Nephron progenitor cell (in vitro differentiated cells): ENCODE results near the gene OR6N1.

ENCODE experiments used
- DNase-seq: peaks from one replicate; pipeline ENCODE4 v3.0.0; 2021
- H3K27ac Mint-ChIP-seq: 2 replicates; pipeline ENCODE4 v1.8.0; 2021; ENCODE audit warnings: mild to moderate bottlenecking, moderate library complexity, mixed read lengths
- H3K27me3 Mint-ChIP-seq: 2 replicates; pipeline ENCODE4 v1.8.0; 2021; ENCODE audit warnings: mild to moderate bottlenecking, low read depth, mixed read lengths; ENCODE audit not compliant: poor library complexity
- H3K36me3 Mint-ChIP-seq: 2 replicates; pipeline ENCODE4 v1.8.0; 2021; ENCODE audit warnings: low read depth, mixed read lengths
- H3K4me1 Mint-ChIP-seq: 2 replicates; pipeline ENCODE4 v1.8.0; 2021; ENCODE audit warnings: mixed read lengths
- H3K4me3 Mint-ChIP-seq: 2 replicates; pipeline ENCODE4 v1.8.0; 2021; ENCODE audit warnings: mild to moderate bottlenecking, moderate library complexity, mixed read lengths
- H3K9me3 Mint-ChIP-seq: 2 replicates; pipeline ENCODE4 v1.8.0; 2021; ENCODE audit warnings: mild to moderate bottlenecking, moderate library complexity, mixed read lengths
- CTCF ChIP-seq: fragments of 200-600 bp; sonication (generic); IDR thresholded peaks from 2 replicates; pipeline ENCODE4 v1.5.0; 2021; ENCODE audit warnings: antibody characterized with exemption

Gene OR6N1

DNA sequence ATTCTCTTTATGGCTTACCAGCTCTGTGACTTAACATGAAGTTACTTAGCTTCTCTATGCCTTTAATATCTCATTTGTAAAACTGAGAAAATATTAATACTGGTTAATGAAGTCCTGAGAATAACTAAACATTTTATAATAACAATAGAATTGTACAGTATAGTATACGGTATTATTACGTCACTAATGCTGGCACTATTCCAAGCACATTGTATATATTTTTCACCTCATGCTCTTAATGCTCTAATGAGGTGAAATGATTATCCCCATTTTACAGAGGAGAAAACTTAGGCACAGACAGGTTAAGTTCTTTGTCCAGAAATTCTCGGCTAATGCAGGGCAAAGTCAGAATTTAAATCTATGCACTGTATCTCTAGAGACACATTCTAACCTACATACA is 52.3 kb downstream of the OR6N1 start:
- no peak for DNase-seq
- Mint-ChIP-seq H3K36me3 (no peaks in the 10 kb centered on the region), H3K9me3 (no peaks in the 10 kb centered on the region), H3K27me3 (peaks cover 5% of the 10 kb centered on the region), H3K4me3 (no peak overlapping the region), H3K27ac (no peak overlapping the region), H3K4me1 (no peaks in the 10 kb centered on the region)
- TF ChIP-seq CTCF, result no peak

GRCh38 chr1:158717344-158717743 is 54.7 kb downstream of the OR6N1 start:
- peaks cover 13% of the 10 kb centered on the region for H3K27me3 Mint-ChIP-seq
- H3K27ac Mint-ChIP-seq, result no peak overlapping the region
- no peaks in the 10 kb centered on the region for H3K4me1 Mint-ChIP-seq
- no peak for DNase-seq
- no peak overlapping the region for H3K4me3 Mint-ChIP-seq
- no peaks in the 10 kb centered on the region for H3K9me3 Mint-ChIP-seq
- TF ChIP-seq CTCF, result no peak
- no peaks in the 10 kb centered on the region for H3K36me3 Mint-ChIP-seq

GRCh38 chr1:158716335-158716734 is 55.7 kb downstream of the OR6N1 start:
- H3K4me3 Mint-ChIP-seq, result no peak overlapping the region
- no peaks in the 10 kb centered on the region for H3K9me3 Mint-ChIP-seq
- no peak overlapping the region for H3K27ac Mint-ChIP-seq
- no peaks in the 10 kb centered on the region for H3K36me3 Mint-ChIP-seq
- no peak for TF ChIP-seq CTCF
- DNase-seq, result no peak
- no peaks in the 10 kb centered on the region for H3K4me1 Mint-ChIP-seq
- H3K27me3 Mint-ChIP-seq, result peaks cover 13% of the 10 kb centered on the region

GRCh38 chr1:158714754-158715153 is 57.2 kb downstream of the OR6N1 start:
- peaks cover 13% of the 10 kb centered on the region for H3K27me3 Mint-ChIP-seq
- no peaks in the 10 kb centered on the region for H3K9me3 Mint-ChIP-seq
- no peaks in the 10 kb centered on the region for H3K36me3 Mint-ChIP-seq
- DNase-seq, result no peak
- H3K27ac Mint-ChIP-seq, result no peak overlapping the region
- no peak for TF ChIP-seq CTCF
- H3K4me3 Mint-ChIP-seq, result no peak overlapping the region
- no peaks in the 10 kb centered on the region for H3K4me1 Mint-ChIP-seq
